Breast epithelium (tissue), 4 donors: ENCODE data around the gene NFATC3. TPM values are rescaled to one million over a fixed set of nuclear protein-coding genes. Genes with fewer than 3 reads are reported as not detected.
A peak's percentile ranks its signal among the peaks of the same experiment; 100 is the strongest.

Experiments used
- DNase-seq, 2 donors: peaks; one replicate each; pipeline ENCODE4 v3.0.0-alpha.2; 2019; ENCODE audit warnings: low spot score in 2 of 2
- H3K27ac ChIP-seq, 2 donors: fragments of 200-600 bp; sonication (generic) in 1 of 2; one replicate each; pipeline ENCODE4 v1.5.1; 2016 to 2019; ENCODE audit warnings: mild to moderate bottlenecking in 1 of 2
- H3K27me3 ChIP-seq, 2 donors: fragments of 200-600 bp; sonication (generic) in 1 of 2; one replicate each; pipeline versions ENCODE4 v1.5.1 to v1.6.0; 2017 to 2019; ENCODE audit warnings: control low read depth in 1 of 2, mild to moderate bottlenecking in 1 of 2
- H3K36me3 ChIP-seq: fragments of 200-600 bp; one replicate; pipeline ENCODE4 v1.5.1; 2019
- H3K4me1 ChIP-seq, 2 donors: fragments of 200-600 bp; sonication (generic); one replicate each; pipeline ENCODE4 v1.5.1; 2016 to 2019; ENCODE audit warnings: control low read depth in 1 of 2
- H3K4me3 ChIP-seq, 3 donors: fragments of 200-600 bp; sonication (generic); 1 replicate in 2 of 3; 2 replicates in 1 of 3; pipeline ENCODE4 v1.5.1; 2016 to 2019; ENCODE audit warnings: mild to moderate bottlenecking in 3 of 3, moderate library complexity in 2 of 3
- H3K9me3 ChIP-seq, 2 donors: fragments of 200-600 bp; sonication (generic) in 1 of 2; one replicate each; pipeline ENCODE4 v1.5.1; 2016 to 2019; ENCODE audit warnings: control low read depth in 1 of 2
- CTCF ChIP-seq, 3 donors: fragments of 450-650 bp; IDR thresholded peaks; one replicate each; pipeline ENCODE4 v1.5.1; 2016 to 2017; ENCODE audit warnings: antibody characterized with exemption in 3 of 3, mild to moderate bottlenecking in 3 of 3, moderate library complexity in 3 of 3
- POLR2A ChIP-seq: fragments of 450-650 bp; IDR thresholded peaks from one replicate; pipeline ENCODE4 v1.6.1; 2016; ENCODE audit warnings: antibody characterized with exemption, mild to moderate bottlenecking, moderate library complexity
- POLR2AphosphoS5 ChIP-seq, 3 donors: sonication (generic); formaldehyde crosslinking; IDR thresholded peaks; one replicate each; pipeline ENCODE4 v1.6.1; 2017; ENCODE audit warnings: antibody characterized with exemption in 3 of 3
- intact Hi-C: fragments of 100-400 bp; cut with DNase I; formaldehyde crosslinking; loops from one replicate; pipeline ENCODE4 v1.15.1; 2023; ENCODE audit warnings: low total_unique reads
- total RNA-seq, 3 donors: library from RNA; depleted of rRNA; stranded (reverse); fragments of >200 nt; gene quantifications; one replicate each; pipeline ENCODE4 v1.1.0, GENCODE V29; 2016

Gene NFATC3
- total RNA-seq, 3 donors from 2014 or later, result 52.0 to 64.2 (median 60.6) TPM

GRCh38 chr16:68233835-68234187 lies 148.6 kb downstream of the NFATC3 start:
- no peaks in the 10 kb centered on the region for H3K9me3 ChIP-seq
- no peak for DNase-seq
- TF ChIP-seq POLR2AphosphoS5 (IDR thresholded peaks at IDR 0.05), result no peak
- TF ChIP-seq POLR2A, result no peak
- no peak for TF ChIP-seq CTCF (IDR thresholded peaks at IDR 0.05)
- peak overlapping the region; percentile 90 to 94 for H3K27ac ChIP-seq
- H3K4me3 ChIP-seq, result peak overlapping the region in 2 of 3 donors; percentile 68 to 72
- H3K27me3 ChIP-seq, result no peaks in the 10 kb centered on the region
- intact Hi-C loops, result loop anchor here (10.0 kb wide), 1 partner anchor 149 kb away; the partner anchor contains the start of gene NFATC3
- no peaks in the 10 kb centered on the region for H3K4me1 ChIP-seq
- no peaks in the 10 kb centered on the region for H3K36me3 ChIP-seq

GRCh38 chr16:68234188-68235107 lies 149.3 kb downstream of the NFATC3 start:
- DNase-seq, result peak; percentile 86 to 94
- H3K27me3 ChIP-seq, result no peaks in the 10 kb centered on the region
- peak overlapping the region in 2 of 3 donors; percentile 68 to 72 for H3K4me3 ChIP-seq
- TF ChIP-seq POLR2AphosphoS5 (IDR thresholded peaks at IDR 0.05) (peak; percentile 30 to 68 (median 32)), POLR2A (no peak), CTCF (IDR thresholded peaks at IDR 0.05) (no peak)
- H3K9me3 ChIP-seq, result no peaks in the 10 kb centered on the region
- no peaks in the 10 kb centered on the region for H3K36me3 ChIP-seq
- H3K27ac ChIP-seq, result peak overlapping the region; percentile 90 to 94
- no peaks in the 10 kb centered on the region for H3K4me1 ChIP-seq
- intact Hi-C loops, result loop anchor here (10.0 kb wide), 1 partner anchor 150 kb away; the partner anchor contains the start of gene NFATC3

- intact Hi-C loops, result loop anchor here (10.0 kb wide), 1 partner anchor 150 kb away; the partner anchor contains the start of gene NFATC3
- H3K36me3 ChIP-seq, result no peaks in the 10 kb centered on the region
- peak overlapping the region; percentile 31 to 72 (median 68) for H3K4me3 ChIP-seq
- H3K4me1 ChIP-seq, result no peaks in the 10 kb centered on the region
- peak overlapping the region; percentile 90 to 94 for H3K27ac ChIP-seq
- peak in 1 of 3 donors; percentile 10 for TF ChIP-seq POLR2AphosphoS5 (IDR thresholded peaks at IDR 0.05)
- TF ChIP-seq CTCF (IDR thresholded peaks at IDR 0.05), result no peak
- H3K27me3 ChIP-seq, result no peaks in the 10 kb centered on the region
- peak; percentile 50 to 79 for DNase-seq
- no peaks in the 10 kb centered on the region for H3K9me3 ChIP-seq
Measured at GRCh38 chr16:68235108-68235886, 150.1 kb downstream of the NFATC3 start.

GRCh38 chr16:68235887-68236136 lies 150.6 kb downstream of the NFATC3 start, which contains the start of gene ESRP2:
Gene ESRP2 (minus strand): TSS chr16:68236127. CDS start chr16:68236045, 82 bp downstream.
- no peak for DNase-seq
- peak within 1 kb of the TSS; percentile 90 to 94 for H3K27ac ChIP-seq
- intact Hi-C loops, result loop anchor here (10.0 kb wide), 1 partner anchor 151 kb away; the partner anchor contains the start of gene NFATC3
- H3K4me1 ChIP-seq, result no peaks in the 10 kb centered on the region
- peak within 1 kb of the TSS; percentile 59 to 72 (median 68) for H3K4me3 ChIP-seq
- H3K9me3 ChIP-seq, result no peaks in the 10 kb centered on the region
- H3K36me3 ChIP-seq, result no peaks in the 10 kb centered on the region
- no peaks in the 10 kb centered on the region for H3K27me3 ChIP-seq
- TF ChIP-seq POLR2AphosphoS5 (IDR thresholded peaks at IDR 0.05) (no peak), CTCF (IDR thresholded peaks at IDR 0.05) (no peak), POLR2A (no peak)
